GM18520 (cell line): ENCODE measurements around the gene IL17REL.
"Not testable (repeated sequence)": the region's sequence is repeated elsewhere in the genome, so short reads cannot be mapped to it uniquely, and the experiment has no call there.

Source experiments
- ATAC-seq: cut with Tn5 transposase; IDR thresholded peaks from one replicate; pipeline ENCODE4 v1.9.1; 2021; ENCODE audit not compliant: unreplicated experiment

IL17REL gene

GRCh38 chr22:49992921-49993648 lies 19.5 kb downstream of the IL17REL start:
- ATAC-seq = no peak

DNA sequence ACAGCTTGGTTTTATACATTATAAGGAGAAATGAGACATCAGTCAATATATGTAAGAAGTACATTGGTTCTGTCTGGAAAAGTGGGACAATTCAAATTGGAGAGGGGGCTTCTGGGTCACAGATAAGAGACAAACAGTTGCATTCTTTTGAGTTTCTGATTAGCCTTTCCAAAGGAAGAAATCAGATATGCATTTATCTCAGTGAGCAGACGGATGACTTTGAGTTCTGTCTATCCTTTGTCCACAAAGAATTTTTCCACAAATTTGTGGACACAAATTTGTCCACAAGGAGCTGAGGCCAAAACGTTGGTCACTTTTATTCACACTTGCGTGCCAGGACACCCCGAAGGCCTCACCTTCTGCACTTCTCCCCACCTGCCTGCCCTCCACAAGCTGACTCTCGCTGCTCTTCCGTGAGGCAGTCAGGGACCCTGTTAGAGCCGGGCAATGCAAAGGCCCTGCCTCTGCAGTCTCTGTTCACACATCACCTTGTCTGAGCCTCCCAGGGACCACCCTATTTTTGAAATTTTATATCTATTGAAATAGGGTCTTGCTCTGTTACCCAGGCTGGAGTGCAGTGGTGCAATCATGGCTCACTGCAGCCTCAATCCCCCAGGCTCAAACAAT lies 20.5 kb downstream of the IL17REL start:
- ATAC-seq = no peak

GRCh38 chr22:49991167-49991566 lies 21.4 kb downstream of the IL17REL start:
- no peak for ATAC-seq

DNA sequence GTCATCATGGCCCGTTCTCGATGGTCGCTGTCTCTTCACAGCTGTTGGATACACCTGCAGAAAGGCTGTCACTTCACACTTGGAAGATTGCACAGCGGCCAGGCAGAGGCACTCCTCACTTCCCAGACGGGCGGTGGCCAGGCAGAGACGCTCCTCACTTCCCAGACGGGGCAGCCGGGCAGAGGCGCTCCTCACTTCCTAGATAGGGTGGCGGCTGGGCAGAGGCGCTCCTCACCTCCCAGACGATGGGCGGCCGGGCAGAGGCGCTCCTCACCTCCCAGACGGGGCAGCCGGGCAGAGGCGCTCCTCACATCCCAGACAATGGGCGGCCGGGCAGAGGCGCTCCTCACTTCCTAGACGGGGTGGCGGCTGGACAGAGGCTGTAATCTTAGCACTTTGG lies 22.7 kb downstream of the IL17REL start:
- ATAC-seq = not testable (repeated sequence)

DNA sequence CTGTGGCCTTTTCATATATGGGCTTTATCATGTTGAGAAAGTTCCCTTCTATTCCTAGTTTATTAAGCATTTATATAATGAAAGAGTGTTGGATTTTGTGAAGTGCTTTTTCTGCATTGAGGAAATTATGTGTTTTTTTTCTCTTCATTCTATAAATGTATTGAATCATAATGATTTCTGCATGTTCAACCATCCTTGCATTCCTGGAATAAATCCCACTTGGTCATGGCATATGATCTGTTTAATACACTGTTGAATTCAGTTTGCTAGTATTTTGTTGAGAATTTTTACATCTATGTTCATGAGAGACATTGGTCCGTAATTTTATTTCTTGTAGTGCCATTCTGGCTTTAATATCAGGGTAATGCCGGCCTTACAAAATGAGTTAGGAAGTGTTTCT lies 26.2 kb downstream of the IL17REL start:
- ATAC-seq = no peak

DNA sequence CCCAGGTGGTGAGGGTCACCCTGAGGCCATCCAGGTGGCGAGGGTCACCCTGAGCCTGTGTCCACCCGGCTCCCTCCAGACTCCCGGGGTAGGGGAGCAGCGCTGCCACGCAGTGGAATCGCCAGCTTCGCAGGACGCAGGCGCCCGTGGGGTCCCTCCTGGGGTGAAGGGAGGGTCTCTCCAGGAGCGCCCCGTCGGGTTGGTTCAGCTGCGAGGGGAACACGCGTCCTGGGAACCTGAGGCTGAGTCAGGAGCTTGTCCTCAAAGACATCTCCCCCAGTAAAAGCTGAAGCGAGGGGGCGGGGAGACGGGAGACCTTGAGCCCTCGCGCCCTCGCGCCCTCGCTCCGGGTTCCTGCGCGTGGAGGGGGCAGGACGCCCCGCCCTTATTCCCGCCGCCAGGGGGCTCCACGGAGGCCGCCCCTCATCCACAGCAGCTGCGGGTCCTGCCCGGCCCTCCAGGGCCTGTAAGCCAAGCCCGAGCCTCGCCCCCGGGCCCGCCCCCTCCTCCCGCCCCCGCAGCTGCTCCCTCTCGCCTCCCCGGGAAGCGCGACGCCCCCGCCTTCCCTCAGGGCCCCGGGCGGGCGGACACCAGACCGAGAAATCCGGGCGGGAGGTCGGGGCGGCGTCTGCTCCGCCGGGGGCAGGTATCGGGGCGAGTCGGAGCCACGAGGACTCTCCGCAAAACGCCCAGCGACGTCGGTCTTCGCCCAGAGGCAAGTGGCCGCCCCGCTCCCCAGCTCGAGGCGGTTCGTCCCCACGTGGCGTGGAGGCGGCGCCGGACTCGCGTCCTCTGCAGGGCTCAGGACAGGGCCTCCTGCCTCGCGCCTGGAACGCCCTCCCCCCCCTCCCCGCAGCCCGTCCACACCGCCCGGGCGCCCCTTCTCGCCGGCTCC lies 29.2 kb downstream of the IL17REL start:
- no peak for ATAC-seq

DNA sequence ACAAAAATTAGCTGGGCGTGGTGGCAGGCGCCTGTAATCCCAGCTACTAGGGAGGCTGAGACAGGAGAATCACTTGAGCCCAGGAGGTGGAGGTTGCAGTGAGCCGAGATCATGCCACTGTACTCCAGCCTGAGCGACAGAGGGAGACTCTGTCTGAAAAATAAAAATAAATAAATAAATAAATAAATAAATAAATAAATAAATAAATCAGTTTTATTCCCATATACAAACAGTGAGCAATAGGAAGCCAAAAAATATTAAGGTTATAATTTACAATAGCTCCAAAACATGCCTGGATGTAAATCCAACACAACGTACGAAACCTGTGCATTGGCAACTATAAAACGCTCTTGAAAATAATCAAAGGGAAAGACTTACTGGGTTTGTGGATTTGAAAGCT lies 30.8 kb downstream of the IL17REL start:
- ATAC-seq = not testable (repeated sequence)

DNA sequence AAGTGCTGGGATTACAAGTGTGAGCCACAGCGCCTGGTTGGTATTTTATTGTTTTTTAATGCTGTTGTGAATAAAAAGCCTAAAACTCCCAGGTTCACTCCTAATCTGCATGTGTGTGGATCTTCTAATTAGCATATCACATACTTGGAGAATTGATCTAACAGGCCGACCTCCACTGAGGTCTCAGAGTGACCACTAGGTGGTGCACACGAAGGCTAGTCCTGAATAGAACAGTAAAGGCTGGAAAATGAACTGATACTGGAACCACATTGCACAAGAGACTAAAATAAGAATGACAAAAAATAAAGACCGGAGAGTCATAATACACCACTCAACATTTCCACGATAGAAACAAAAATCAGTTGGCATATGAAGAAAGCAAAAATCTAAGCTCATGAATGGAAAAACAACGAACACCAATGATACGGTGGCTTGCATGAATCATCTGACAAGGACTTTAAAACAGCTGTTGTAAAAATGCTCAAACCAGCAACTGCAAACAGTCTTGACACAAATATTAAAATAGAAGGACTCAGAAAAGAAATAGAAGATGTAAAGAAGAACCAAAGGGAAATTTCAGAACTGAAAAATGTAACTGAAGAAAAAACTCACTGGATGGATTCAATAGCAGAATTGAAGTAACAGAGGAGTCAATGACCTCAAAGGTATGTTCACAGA lies 32.8 kb downstream of the IL17REL start:
- no peak for ATAC-seq

GRCh38 chr22:49977578-49977977 lies 35.0 kb downstream of the IL17REL start:
- no peak for ATAC-seq

GRCh38 chr22:49976439-49977175 lies 36.0 kb downstream of the IL17REL start:
- no peak for ATAC-seq

GRCh38 chr22:49975543-49976389 lies 36.8 kb downstream of the IL17REL start:
- ATAC-seq = no peak

DNA sequence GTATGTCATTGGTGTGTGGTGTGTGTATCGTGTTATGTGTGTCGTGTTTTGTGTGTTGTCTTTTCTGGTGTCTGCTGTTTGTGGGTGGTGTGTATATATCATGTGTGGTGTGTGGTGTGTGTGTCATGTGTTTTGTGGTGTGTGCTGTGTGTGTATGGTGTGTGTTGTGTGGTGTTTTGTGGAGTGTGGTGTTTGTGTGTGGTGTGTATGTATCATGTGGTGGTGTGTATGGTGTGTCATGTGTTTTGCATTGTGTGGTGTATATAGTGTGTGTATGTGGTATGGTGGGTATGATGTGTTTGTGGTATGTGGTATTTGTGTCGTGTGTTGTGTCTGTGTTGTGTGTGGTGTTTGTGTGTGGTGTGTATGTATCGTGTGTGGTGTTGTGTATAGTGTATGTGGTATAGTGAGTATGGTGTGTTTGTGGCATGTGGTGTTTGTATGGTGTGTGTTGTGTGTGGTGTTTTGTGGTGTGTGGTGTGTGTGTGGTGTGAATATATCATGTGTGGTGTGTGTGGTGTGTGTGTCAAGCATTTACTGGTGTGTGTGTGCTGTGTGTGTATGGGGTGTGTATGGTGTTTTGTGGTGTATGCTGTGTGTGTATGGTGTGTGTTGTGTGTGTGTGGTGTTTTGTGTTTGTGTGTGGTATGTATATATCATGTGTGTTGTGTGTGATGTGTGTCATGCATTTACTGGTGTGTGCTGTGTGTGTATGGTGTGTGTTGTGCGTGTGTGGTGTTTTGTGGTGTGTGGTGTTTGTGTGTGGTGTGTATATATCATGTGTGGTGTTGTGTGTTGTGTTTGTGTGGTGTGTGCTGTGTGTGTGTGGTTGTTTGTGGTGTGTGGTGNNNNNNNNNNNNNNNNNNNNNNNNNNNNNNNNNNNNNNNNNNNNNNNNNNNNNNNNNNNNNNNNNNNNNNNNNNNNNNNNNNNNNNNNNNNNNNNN lies 39.3 kb downstream of the IL17REL start:
- no peak for ATAC-seq

DNA sequence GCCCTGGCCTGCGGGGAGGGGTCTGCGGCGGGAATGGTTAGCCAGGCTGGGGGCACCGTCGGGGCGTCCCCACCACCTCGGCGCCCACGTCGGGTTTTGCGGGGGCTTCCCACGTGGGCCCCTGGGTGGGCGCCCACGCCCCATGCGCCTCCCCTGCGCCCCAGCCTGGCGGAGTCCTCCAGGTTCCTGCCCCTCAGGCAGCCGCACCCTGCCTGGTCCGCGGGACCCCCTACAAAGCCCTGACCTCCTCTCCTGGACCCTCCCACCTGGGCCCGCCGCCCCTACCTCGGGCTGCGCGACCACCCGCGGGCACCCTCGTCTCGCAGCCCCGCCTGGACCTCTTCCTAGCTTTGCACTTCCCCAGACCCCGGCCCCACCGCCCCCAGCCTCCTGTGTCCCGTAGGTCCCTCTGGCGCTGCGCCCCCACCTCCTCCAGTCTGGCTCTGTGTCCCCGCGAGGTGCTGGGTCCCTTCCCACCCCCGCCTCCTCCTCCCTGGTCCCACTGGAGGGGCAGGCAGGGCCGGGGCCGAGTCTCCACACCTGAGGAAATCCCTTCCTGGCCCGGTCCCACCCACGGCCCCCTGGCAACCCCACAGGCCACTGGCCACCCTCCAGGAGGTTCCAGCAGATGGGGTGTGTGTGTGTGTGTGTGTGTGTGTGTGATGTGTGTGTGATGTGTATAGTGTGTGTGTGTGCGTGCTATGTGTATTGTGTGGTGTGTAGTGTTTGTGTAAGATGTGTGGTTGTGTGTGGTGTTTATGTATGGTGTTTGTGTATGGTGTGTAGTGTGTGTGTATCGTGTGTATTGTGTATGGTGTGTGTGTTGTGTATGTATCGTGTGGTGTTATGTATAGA lies 40.2 kb downstream of the IL17REL start:
- ATAC-seq = no peak

DNA sequence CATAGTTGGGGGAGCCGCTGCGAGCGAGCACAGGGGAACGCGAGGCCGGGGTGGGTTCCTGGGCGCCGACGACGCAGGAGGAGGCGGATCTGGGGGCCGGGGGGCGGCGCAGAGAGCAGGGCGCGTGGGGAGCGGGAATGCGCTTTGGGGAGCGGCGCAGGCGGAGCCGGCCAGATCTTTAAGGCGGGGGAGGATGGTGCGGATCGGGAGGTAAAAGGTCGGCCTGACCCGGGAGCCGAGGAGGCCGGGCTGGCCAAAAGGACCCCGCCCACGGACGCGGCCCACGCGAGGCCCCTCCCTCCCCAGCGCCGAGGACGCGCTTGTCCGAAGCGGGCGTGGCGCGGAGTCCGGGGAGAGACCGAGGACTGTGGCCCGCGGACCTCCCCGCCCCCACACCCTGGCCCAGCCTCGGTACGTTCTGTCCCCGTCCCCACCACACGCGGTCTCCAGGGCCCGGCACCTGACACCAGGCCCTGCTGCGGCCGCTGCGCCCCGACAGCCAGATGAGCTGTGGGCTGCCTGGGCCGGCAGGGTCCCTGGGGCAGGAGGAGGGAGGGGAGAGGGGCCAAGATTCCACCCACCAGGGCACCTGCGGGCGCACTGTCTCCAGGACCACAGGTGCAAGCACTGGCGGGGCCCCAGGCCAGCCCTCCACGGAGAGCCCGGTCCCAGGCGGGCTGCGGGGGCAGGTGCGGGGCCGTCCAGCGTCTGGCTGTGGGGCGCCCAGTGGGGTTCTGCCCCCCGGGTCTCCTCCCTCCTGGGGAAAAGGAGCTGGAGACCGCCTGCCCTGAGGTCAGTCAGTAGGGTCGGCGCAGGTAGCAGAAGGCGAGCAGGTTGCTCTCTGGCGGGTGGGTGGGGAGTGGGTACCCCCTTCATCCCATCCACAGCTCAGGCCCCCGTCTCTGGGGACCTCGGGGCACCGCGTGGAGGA lies 41.1 kb downstream of the IL17REL start:
- ATAC-seq = peak; percentile 26

- peak; percentile 56 for ATAC-seq
These were observed 41.9 kb downstream of the IL17REL start for GRCh38 chr22:49970528-49971231.
